Neural cell (in vitro differentiated cells): ENCODE data around the gene SESN2. TPM values are rescaled to one million over a fixed set of nuclear protein-coding genes. Genes with fewer than 3 reads are reported as not detected.

ENCODE experiments used
- H2AFZ ChIP-seq: fragments of 200-600, 300-800 bp; sonication (generic), shearing (Covaris generic); 2 replicates; pipeline ENCODE4 v1.6.0; 2014; ENCODE audit warnings: low read depth, mild to moderate bottlenecking, antibody characterized with exemption, low read length, moderate library complexity
- H3F3A ChIP-seq: fragments of 200-600 bp; shearing (Covaris generic); 2 replicates; pipeline ENCODE4 v1.6.1; 2016; ENCODE audit warnings: mild to moderate bottlenecking, moderate library complexity, mixed read lengths, antibody characterized with exemption, low read length; ENCODE audit not compliant: insufficient read depth, poor library complexity, severe bottlenecking
- H3K27ac ChIP-seq: fragments of 200-600, 300-800 bp; sonication (generic), shearing (Covaris generic); 2 replicates; pipeline ENCODE4 v1.5.1; 2014; ENCODE audit warnings: mild to moderate bottlenecking, low read length, moderate library complexity
- H3K27me3 ChIP-seq: fragments of 300-800, 200-600 bp; sonication (generic), shearing (Covaris generic); 2 replicates; pipeline ENCODE4 v1.6.0; 2014; ENCODE audit warnings: mild to moderate bottlenecking, low read depth, low read length, moderate library complexity; ENCODE audit not compliant: insufficient read depth
- H3K36me3 ChIP-seq: fragments of 300-800, 200-600 bp; sonication (generic), shearing (Covaris generic); 2 replicates; pipeline ENCODE4 v1.5.1; 2014; ENCODE audit warnings: mild to moderate bottlenecking, antibody characterized with exemption, low read length, moderate library complexity; ENCODE audit not compliant: insufficient read depth
- H3K4me2 ChIP-seq: fragments of 300-800, 200-600 bp; sonication (generic), shearing (Covaris generic); 2 replicates; pipeline ENCODE4 v1.6.0; 2014; ENCODE audit warnings: mild to moderate bottlenecking, low read length
- H3K4me3 ChIP-seq: fragments of 300-800, 200-600 bp; sonication (generic), shearing (Covaris generic); 2 replicates; pipeline ENCODE4 v1.5.1; 2014; ENCODE audit warnings: mild to moderate bottlenecking, low read length, moderate library complexity
- H3K79me2 ChIP-seq: fragments of 200-600 bp; shearing (Covaris generic); replicated peaks from 2 replicates; pipeline ENCODE4 v1.6.0; 2014; ENCODE audit warnings: mild to moderate bottlenecking, low read length, moderate library complexity; ENCODE audit not compliant: insufficient read depth
- H3K9ac ChIP-seq: fragments of 300-800, 200-600 bp; sonication (generic), shearing (Covaris generic); 2 replicates; pipeline ENCODE4 v1.6.1; 2016; ENCODE audit warnings: mild to moderate bottlenecking, low read length, mixed read lengths
- H3K9me2 ChIP-seq: fragments of 200-600 bp; shearing (Covaris generic); 2 replicates; pipeline ENCODE4 v1.6.1; 2016; ENCODE audit warnings: mild to moderate bottlenecking, low read length, mixed read lengths; ENCODE audit not compliant: insufficient read depth
- H3K9me3 ChIP-seq: fragments of 200-600, 300-800 bp; sonication (generic), shearing (Covaris generic); 2 replicates; pipeline ENCODE4 v1.6.1; 2016; ENCODE audit warnings: mild to moderate bottlenecking, mixed run types, low read length, moderate library complexity, mixed read lengths
- H4K20me1 ChIP-seq: fragments of 200-600 bp; shearing (Covaris generic); 2 replicates; pipeline ENCODE4 v1.6.1; 2016; ENCODE audit warnings: mild to moderate bottlenecking, mixed run types; ENCODE audit not compliant: insufficient read depth
- EP300 ChIP-seq: fragments of 450-650 bp; conservative IDR thresholded peaks from 2 replicates; pipeline ENCODE4 v1.6.1; 2014; ENCODE audit warnings: antibody characterized with exemption, mild to moderate bottlenecking, moderate library complexity; ENCODE audit not compliant: poor library complexity, severe bottlenecking
- EZH2 ChIP-seq: fragments of 200-600, 300-800 bp; shearing (Covaris generic), sonication (generic); IDR thresholded peaks from 2 replicates; pipeline ENCODE4 v1.6.1; 2014; ENCODE audit warnings: antibody characterized with exemption, low read length, borderline replicate concordance, mild to moderate bottlenecking; ENCODE audit not compliant: insufficient read depth, poor library complexity, severe bottlenecking
- MXI1 ChIP-seq: fragments of 450-650 bp; conservative IDR thresholded peaks from 2 replicates; pipeline ENCODE4 v1.6.1; 2014; ENCODE audit warnings: antibody characterized with exemption, mild to moderate bottlenecking; ENCODE audit not compliant: poor library complexity, severe bottlenecking
- POLR2AphosphoS5 ChIP-seq: IDR thresholded peaks from 2 replicates; pipeline ENCODE4 v1.6.1; 2012
- RAD21 ChIP-seq: fragments of 450-650 bp; conservative IDR thresholded peaks from 2 replicates; pipeline ENCODE4 v1.6.1; 2014; ENCODE audit warnings: antibody characterized with exemption, mild to moderate bottlenecking, moderate library complexity
- SMC3 ChIP-seq: fragments of 450-650 bp; conservative IDR thresholded peaks from 2 replicates; pipeline ENCODE4 v1.6.1; 2014; ENCODE audit warnings: antibody characterized with exemption, mild to moderate bottlenecking, moderate library complexity; ENCODE audit not compliant: poor library complexity
- TAF1 ChIP-seq: IDR thresholded peaks from 2 replicates; pipeline ENCODE4 v1.6.1; 2012; ENCODE audit warnings: low read depth
- polyA plus RNA-seq: library from polyadenylated mRNA; depleted of rRNA; stranded (reverse); fragments of >200 nt; gene quantifications from 2 replicates; pipeline ENCODE4 v1.2.3, GENCODE V29; 2014
- TF ChIP-seq, protein P1 (sequence below): fragments of 450-650 bp; IDR thresholded peaks from 2 replicates; pipeline ENCODE4 v1.5.1; 2014; ENCODE audit warnings: antibody characterized with exemption, mild to moderate bottlenecking, moderate library complexity; ENCODE audit not compliant: poor library complexity, severe bottlenecking
- TF ChIP-seq, protein P2 (sequence below): IDR thresholded peaks from 2 replicates; pipeline ENCODE4 v1.6.1; 2012; ENCODE audit warnings: borderline replicate concordance

The SESN2 gene
- polyA plus RNA-seq, 1 donor from 2014 or later, result 9.3 TPM

DNA sequence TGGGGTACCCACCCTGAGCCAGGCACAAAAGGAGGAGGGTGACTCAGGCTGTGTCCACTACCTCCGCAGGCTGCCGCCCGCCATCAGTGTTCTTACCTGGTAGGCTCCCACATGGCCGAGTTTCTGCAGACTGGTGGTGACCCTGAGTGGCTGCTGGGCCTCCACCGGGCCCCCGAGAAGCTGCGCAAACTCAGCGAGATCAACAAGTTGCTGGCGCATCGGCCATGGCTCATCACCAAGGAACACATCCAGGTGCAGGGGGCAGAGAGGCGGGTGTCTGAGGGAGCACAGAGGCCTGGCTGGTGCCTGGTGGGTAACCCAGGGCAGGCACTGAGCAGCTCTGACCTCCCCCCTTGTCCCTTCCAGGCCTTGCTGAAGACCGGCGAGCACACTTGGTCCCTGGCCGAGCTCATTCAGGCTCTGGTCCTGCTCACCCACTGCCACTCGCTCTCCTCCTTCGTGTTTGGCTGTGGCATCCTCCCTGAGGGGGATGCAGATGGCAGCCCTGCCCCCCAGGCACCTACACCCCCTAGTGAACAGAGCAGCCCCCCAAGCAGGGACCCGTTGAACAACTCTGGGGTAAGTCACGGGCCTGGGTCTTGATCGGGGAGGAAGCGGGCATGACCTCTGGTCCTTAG is 13.0 kb downstream of the SESN2 start:
- Histone ChIP-seq H3K4me3 (no peak overlapping the region), H3K27me3 (no peaks in the 10 kb centered on the region), H3K27ac (no peak overlapping the region), H2AFZ (no peak overlapping the region), H4K20me1 (no peaks in the 10 kb centered on the region), H3K36me3 (peaks cover 4% of the 10 kb centered on the region), H3K9me2 (no peaks in the 10 kb centered on the region), H3K9ac (no peak overlapping the region), H3K4me2 (no peak overlapping the region), H3F3A (no peaks in the 10 kb centered on the region), H3K79me2 (peaks cover 3% of the 10 kb centered on the region), H3K9me3 (no peaks in the 10 kb centered on the region)
- TF ChIP-seq SMC3, result no peak
- TF ChIP-seq MXI1, result no peak
- no peak for TF ChIP-seq EP300
- TF ChIP-seq RAD21, result no peak
- TF ChIP-seq, protein P1, sequence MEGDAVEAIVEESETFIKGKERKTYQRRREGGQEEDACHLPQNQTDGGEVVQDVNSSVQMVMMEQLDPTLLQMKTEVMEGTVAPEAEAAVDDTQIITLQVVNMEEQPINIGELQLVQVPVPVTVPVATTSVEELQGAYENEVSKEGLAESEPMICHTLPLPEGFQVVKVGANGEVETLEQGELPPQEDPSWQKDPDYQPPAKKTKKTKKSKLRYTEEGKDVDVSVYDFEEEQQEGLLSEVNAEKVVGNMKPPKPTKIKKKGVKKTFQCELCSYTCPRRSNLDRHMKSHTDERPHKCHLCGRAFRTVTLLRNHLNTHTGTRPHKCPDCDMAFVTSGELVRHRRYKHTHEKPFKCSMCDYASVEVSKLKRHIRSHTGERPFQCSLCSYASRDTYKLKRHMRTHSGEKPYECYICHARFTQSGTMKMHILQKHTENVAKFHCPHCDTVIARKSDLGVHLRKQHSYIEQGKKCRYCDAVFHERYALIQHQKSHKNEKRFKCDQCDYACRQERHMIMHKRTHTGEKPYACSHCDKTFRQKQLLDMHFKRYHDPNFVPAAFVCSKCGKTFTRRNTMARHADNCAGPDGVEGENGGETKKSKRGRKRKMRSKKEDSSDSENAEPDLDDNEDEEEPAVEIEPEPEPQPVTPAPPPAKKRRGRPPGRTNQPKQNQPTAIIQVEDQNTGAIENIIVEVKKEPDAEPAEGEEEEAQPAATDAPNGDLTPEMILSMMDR, result no peak
- no peak for TF ChIP-seq POLR2AphosphoS5
- TF ChIP-seq, protein P2, sequence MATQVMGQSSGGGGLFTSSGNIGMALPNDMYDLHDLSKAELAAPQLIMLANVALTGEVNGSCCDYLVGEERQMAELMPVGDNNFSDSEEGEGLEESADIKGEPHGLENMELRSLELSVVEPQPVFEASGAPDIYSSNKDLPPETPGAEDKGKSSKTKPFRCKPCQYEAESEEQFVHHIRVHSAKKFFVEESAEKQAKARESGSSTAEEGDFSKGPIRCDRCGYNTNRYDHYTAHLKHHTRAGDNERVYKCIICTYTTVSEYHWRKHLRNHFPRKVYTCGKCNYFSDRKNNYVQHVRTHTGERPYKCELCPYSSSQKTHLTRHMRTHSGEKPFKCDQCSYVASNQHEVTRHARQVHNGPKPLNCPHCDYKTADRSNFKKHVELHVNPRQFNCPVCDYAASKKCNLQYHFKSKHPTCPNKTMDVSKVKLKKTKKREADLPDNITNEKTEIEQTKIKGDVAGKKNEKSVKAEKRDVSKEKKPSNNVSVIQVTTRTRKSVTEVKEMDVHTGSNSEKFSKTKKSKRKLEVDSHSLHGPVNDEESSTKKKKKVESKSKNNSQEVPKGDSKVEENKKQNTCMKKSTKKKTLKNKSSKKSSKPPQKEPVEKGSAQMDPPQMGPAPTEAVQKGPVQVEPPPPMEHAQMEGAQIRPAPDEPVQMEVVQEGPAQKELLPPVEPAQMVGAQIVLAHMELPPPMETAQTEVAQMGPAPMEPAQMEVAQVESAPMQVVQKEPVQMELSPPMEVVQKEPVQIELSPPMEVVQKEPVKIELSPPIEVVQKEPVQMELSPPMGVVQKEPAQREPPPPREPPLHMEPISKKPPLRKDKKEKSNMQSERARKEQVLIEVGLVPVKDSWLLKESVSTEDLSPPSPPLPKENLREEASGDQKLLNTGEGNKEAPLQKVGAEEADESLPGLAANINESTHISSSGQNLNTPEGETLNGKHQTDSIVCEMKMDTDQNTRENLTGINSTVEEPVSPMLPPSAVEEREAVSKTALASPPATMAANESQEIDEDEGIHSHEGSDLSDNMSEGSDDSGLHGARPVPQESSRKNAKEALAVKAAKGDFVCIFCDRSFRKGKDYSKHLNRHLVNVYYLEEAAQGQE, result no peak
- no peak for TF ChIP-seq EZH2
- TF ChIP-seq TAF1, result no peak

DNA sequence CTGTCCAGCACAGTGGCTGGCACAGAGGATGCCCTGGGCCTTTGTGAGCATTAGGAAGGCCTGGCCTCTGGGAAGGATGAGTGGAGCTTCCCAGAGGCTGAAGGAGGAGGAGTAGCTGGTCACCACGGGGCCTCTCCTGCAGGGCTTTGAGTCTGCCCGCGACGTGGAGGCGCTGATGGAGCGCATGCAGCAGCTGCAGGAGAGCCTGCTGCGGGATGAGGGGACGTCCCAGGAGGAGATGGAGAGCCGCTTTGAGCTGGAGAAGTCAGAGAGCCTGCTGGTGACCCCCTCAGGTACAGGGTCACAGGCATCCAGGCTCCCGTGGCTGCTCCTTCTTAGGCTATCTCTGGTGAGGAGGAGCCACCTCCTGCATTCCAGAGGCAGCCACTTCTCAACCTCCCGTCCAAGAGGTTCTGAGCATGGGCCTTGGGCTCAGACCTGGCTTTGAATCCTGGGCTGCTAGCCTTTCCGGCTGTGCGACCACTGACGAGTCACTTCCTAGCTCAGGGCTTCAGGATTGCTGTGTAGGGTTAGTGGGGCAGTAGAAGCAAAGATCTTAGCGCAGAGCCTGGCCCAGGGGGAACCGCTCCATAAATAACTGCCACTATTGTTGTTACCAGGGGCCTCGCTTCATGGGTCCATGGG is 14.0 kb downstream of the SESN2 start:
- Histone ChIP-seq H3K4me2 (no peak overlapping the region), H3K9me2 (no peaks in the 10 kb centered on the region), H2AFZ (no peak overlapping the region), H3K9me3 (no peaks in the 10 kb centered on the region), H3K36me3 (peaks cover 4% of the 10 kb centered on the region), H4K20me1 (no peaks in the 10 kb centered on the region), H3F3A (no peaks in the 10 kb centered on the region), H3K79me2 (no peaks in the 10 kb centered on the region), H3K27me3 (no peaks in the 10 kb centered on the region), H3K4me3 (no peak overlapping the region), H3K9ac (no peak overlapping the region), H3K27ac (no peak overlapping the region)
- TF ChIP-seq EZH2 (no peak), SMC3 (no peak), RAD21 (no peak), POLR2AphosphoS5 (no peak), MXI1 (no peak)
- TF ChIP-seq, protein P1, result no peak
- TF ChIP-seq, protein P2, result no peak
